Caco-2 (cell line): ENCODE data around the gene UPF2. TPM values are rescaled to one million over a fixed set of nuclear protein-coding genes. Genes with fewer than 3 reads are reported as not detected.

Experiments
- BruUV-seq: library from RNA; stranded (reverse); fragments of 400-500 nt; replicated peaks from 2 replicates; lab custom pipeline; 2021; lab: Mats Ljungman, UMichigan
- CTCF ChIA-PET: fragments of 300-600 bp; sonication (Branson Sonifier 250); formaldehyde crosslinking; loops from one replicate; lab custom pipeline; 2022; ENCODE audit warnings: antibody characterized with exemption; lab: Charles Lee
- POLR2A ChIA-PET: fragments of 300-600 bp; sonication (Branson Sonifier 250); formaldehyde crosslinking; loops from one replicate; lab custom pipeline; 2022; ENCODE audit warnings: antibody characterized with exemption; lab: Charles Lee
- DNase-seq, 2 experiments: peaks; one replicate each; pipeline versions ENCODE4 v3.0.0 to v3.0.0-alpha.2; 2020 to 2022
- H3K27me3 ChIP-seq: replicated peaks from 2 replicates; pipeline ENCODE4 v1.6.0; 2011; ENCODE audit warnings: low read length; ENCODE audit not compliant: control insufficient read depth, insufficient read depth
- H3K36me3 ChIP-seq: 2 replicates; pipeline ENCODE4 v1.5.1; 2011; ENCODE audit warnings: low read length; ENCODE audit not compliant: control insufficient read depth, insufficient read depth
- H3K4me1 ChIP-seq: fragments of 250-450 bp; sonication (Bioruptor Pico); 2 replicates; pipeline ENCODE4 v1.5.1; 2020; ENCODE audit warnings: mild to moderate bottlenecking
- H3K4me3 ChIP-seq: 2 replicates; pipeline ENCODE4 v1.5.1; 2011; ENCODE audit warnings: low read depth, mild to moderate bottlenecking, control low read depth, low read length
- H3K9me3 ChIP-seq: fragments of 250-450 bp; sonication (Bioruptor Pico); 2 replicates; pipeline ENCODE4 v1.5.1; 2020; ENCODE audit warnings: mild to moderate bottlenecking, moderate library complexity
- H3K27ac Mint-ChIP-seq: one replicate; pipeline ENCODE4 v1.8.0; 2022; ENCODE audit warnings: mixed read lengths; ENCODE audit not compliant: unreplicated experiment
- H3K27me3 Mint-ChIP-seq: one replicate; pipeline ENCODE4 v1.8.0; 2022; ENCODE audit warnings: mixed read lengths; ENCODE audit not compliant: insufficient read depth, unreplicated experiment
- H3K36me3 Mint-ChIP-seq: one replicate; pipeline ENCODE4 v1.8.0; 2022; ENCODE audit warnings: mild to moderate bottlenecking, mixed read lengths; ENCODE audit not compliant: insufficient read depth, unreplicated experiment
- H3K4me1 Mint-ChIP-seq: one replicate; pipeline ENCODE4 v1.8.0; 2022; ENCODE audit warnings: low read depth, mixed read lengths; ENCODE audit not compliant: unreplicated experiment
- H3K4me3 Mint-ChIP-seq: one replicate; pipeline ENCODE4 v1.8.0; 2022; ENCODE audit warnings: mild to moderate bottlenecking, moderate library complexity, mixed read lengths; ENCODE audit not compliant: unreplicated experiment
- H3K9me3 Mint-ChIP-seq: one replicate; pipeline ENCODE4 v1.8.0; 2022; ENCODE audit warnings: mixed read lengths; ENCODE audit not compliant: unreplicated experiment
- intact Hi-C: fragments of 100-400 bp; cut with micrococcal nuclease; formaldehyde crosslinking; loops from one replicate; pipeline ENCODE4 v1.10.0; 2022; ENCODE audit not compliant: unreplicated experiment
- total RNA-seq: library from RNA; stranded (reverse); gene quantifications from 2 replicates; pipeline ENCODE4 v1.2.3, GENCODE V29; 2022
- TF ChIP-seq, protein P1 (sequence below), 2 experiments: fragments of 200-600 bp in 1 of 2; IDR thresholded peaks; 1 replicate in 1 of 2; 2 replicates in 1 of 2; pipeline versions ENCODE4 v1.5.1 to v1.8.0; 2011 to 2022; ENCODE audit warnings: antibody characterized with exemption in 1 of 2, control low read depth in 1 of 2, inconsistent platforms in 1 of 2, low read depth in 1 of 2, low read length in 1 of 2, mild to moderate bottlenecking in 1 of 2, moderate library complexity in 1 of 2; ENCODE audit not compliant: insufficient read depth in 1 of 2, severe bottlenecking in 1 of 2, unreplicated experiment in 1 of 2

Gene UPF2
- total RNA-seq, 1 experiment from 2014 or later: 40.6 TPM

GRCh38 chr10:11880151-11881029 is 162.2 kb downstream of the UPF2 start:
- Mint-ChIP-seq H3K4me1 (peaks cover 43% of the 10 kb centered on the region), H3K9me3 (no peaks in the 10 kb centered on the region), H3K36me3 (peaks cover 43% of the 10 kb centered on the region), H3K27ac (peak overlapping the region; percentile 97), H3K4me3 (no peak overlapping the region), H3K27me3 (no peaks in the 10 kb centered on the region)
- Histone ChIP-seq H3K4me1 (peaks cover 51% of the 10 kb centered on the region), H3K27me3 (no peaks in the 10 kb centered on the region), H3K36me3 (no peaks in the 10 kb centered on the region), H3K4me3 (no peak overlapping the region), H3K9me3 (no peaks in the 10 kb centered on the region)
- intact Hi-C loops: no loop called here
- TF ChIP-seq, protein P1, sequence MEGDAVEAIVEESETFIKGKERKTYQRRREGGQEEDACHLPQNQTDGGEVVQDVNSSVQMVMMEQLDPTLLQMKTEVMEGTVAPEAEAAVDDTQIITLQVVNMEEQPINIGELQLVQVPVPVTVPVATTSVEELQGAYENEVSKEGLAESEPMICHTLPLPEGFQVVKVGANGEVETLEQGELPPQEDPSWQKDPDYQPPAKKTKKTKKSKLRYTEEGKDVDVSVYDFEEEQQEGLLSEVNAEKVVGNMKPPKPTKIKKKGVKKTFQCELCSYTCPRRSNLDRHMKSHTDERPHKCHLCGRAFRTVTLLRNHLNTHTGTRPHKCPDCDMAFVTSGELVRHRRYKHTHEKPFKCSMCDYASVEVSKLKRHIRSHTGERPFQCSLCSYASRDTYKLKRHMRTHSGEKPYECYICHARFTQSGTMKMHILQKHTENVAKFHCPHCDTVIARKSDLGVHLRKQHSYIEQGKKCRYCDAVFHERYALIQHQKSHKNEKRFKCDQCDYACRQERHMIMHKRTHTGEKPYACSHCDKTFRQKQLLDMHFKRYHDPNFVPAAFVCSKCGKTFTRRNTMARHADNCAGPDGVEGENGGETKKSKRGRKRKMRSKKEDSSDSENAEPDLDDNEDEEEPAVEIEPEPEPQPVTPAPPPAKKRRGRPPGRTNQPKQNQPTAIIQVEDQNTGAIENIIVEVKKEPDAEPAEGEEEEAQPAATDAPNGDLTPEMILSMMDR (IDR thresholded peaks at IDR 0.05; ENCODE audit: insufficient read depth in 1 of 2, low read depth in 1 of 2, low read length in 1 of 2, severe bottlenecking in 1 of 2, unreplicated experiment in 1 of 2): no peak
- no TSS peak for BruUV-seq
- ChIA-PET POLR2A (interaction anchor here (1.4 kb wide), 1 partner anchor 49 kb away, joined by 5 read pairs; no protein-coding TSS in a partner anchor), CTCF (interaction anchor here (0.5 to 1.6 kb wide), 8 partner anchors 27 to 431 kb away, joined by 3 to 11 read pairs (median 4); no protein-coding TSS in a partner anchor)
- DNase-seq: no peak

GRCh38 chr10:11879387-11880094 is 163.1 kb downstream of the UPF2 start:
- Mint-ChIP-seq H3K36me3 (peaks cover 51% of the 10 kb centered on the region), H3K9me3 (no peaks in the 10 kb centered on the region), H3K27me3 (no peaks in the 10 kb centered on the region), H3K27ac (peak overlapping the region; percentile 97), H3K4me3 (no peak overlapping the region), H3K4me1 (peaks cover 51% of the 10 kb centered on the region)
- Histone ChIP-seq H3K9me3 (no peaks in the 10 kb centered on the region), H3K36me3 (no peaks in the 10 kb centered on the region), H3K4me1 (peaks cover 58% of the 10 kb centered on the region), H3K4me3 (no peak overlapping the region), H3K27me3 (no peaks in the 10 kb centered on the region)
- intact Hi-C loops: no loop called here
- ChIA-PET POLR2A (no interaction called here), CTCF (interaction anchor here (0.7 to 0.8 kb wide), 3 partner anchors 23 to 432 kb away, joined by 3 to 6 read pairs (median 3); no protein-coding TSS in a partner anchor)
- TF ChIP-seq, protein P1 (IDR thresholded peaks at IDR 0.05; ENCODE audit: insufficient read depth in 1 of 2, low read depth in 1 of 2, low read length in 1 of 2, severe bottlenecking in 1 of 2, unreplicated experiment in 1 of 2): no peak
- BruUV-seq: no TSS peak
- no peak for DNase-seq

GRCh38 chr10:11878776-11879175 is 163.8 kb downstream of the UPF2 start:
- POLR2A ChIA-PET: no interaction called here
- TF ChIP-seq, protein P1 (IDR thresholded peaks at IDR 0.05; ENCODE audit: insufficient read depth in 1 of 2, low read depth in 1 of 2, low read length in 1 of 2, severe bottlenecking in 1 of 2, unreplicated experiment in 1 of 2): no peak
- H3K4me1 ChIP-seq: peaks cover 64% of the 10 kb centered on the region
- no peaks in the 10 kb centered on the region for H3K36me3 ChIP-seq
- no peak overlapping the region for H3K4me3 Mint-ChIP-seq
- no peak overlapping the region for H3K4me3 ChIP-seq
- H3K36me3 Mint-ChIP-seq: peaks cover 59% of the 10 kb centered on the region
- CTCF ChIA-PET: interaction anchor here (0.7 kb wide), 2 partner anchors 23 to 161 kb away, joined by 3 read pairs; no protein-coding TSS in a partner anchor
- BruUV-seq: no TSS peak
- H3K9me3 ChIP-seq: no peaks in the 10 kb centered on the region
- DNase-seq: no peak
- H3K27me3 ChIP-seq: no peaks in the 10 kb centered on the region
- H3K4me1 Mint-ChIP-seq: peaks cover 59% of the 10 kb centered on the region
- no peaks in the 10 kb centered on the region for H3K27me3 Mint-ChIP-seq
- intact Hi-C loops: no loop called here
- H3K27ac Mint-ChIP-seq: peak overlapping the region; percentile 97
- H3K9me3 Mint-ChIP-seq: no peaks in the 10 kb centered on the region
